Prostate gland (tissue), 2 donors: ENCODE measurements around the gene LDB2. TPM values are rescaled to one million over a fixed set of nuclear protein-coding genes. Genes with fewer than 3 reads are reported as not detected.

Experiments
- DNase-seq: peaks from one replicate; pipeline ENCODE4 v3.0.0-alpha.2; 2019; ENCODE audit warnings: low spot score
- H3K27ac ChIP-seq, 2 donors: fragments of 200-600 bp; sonication (generic); 2 replicates each; pipeline ENCODE4 v1.5.1; 2017 to 2019
- H3K27me3 ChIP-seq: fragments of 200-600 bp; sonication (generic); replicated peaks from 2 replicates; pipeline ENCODE4 v1.5.1; 2019; ENCODE audit not compliant: insufficient read depth
- H3K36me3 ChIP-seq, 2 donors: fragments of 200-600 bp; sonication (generic); 1 replicate in 1 of 2; 2 replicates in 1 of 2; pipeline versions ENCODE4 v1.5.1 to v1.8.1; 2017 to 2019
- H3K4me1 ChIP-seq: fragments of 200-600 bp; sonication (generic); replicated peaks from 2 replicates; pipeline ENCODE4 v1.5.1; 2019
- H3K4me3 ChIP-seq, 2 donors: fragments of 200-600 bp; sonication (generic); 2 replicates each; pipeline ENCODE4 v1.5.1; 2017 to 2019
- H3K9me3 ChIP-seq: fragments of 200-600 bp; sonication (generic); 2 replicates; pipeline ENCODE4 v1.5.1; 2017
- POLR2A ChIP-seq: fragments of 450-650 bp; IDR thresholded peaks from one replicate; pipeline ENCODE4 v1.6.1; 2016; ENCODE audit warnings: antibody characterized with exemption, mild to moderate bottlenecking
- POLR2AphosphoS5 ChIP-seq: sonication (generic); formaldehyde crosslinking; IDR thresholded peaks from one replicate; pipeline ENCODE4 v1.6.1; 2017; ENCODE audit warnings: antibody characterized with exemption
- WGBS: methylation state at CpG from one replicate; pipeline ENCODE4 v1.1.5; 2018; 5-methylcytosine and 5-hydroxymethylcytosine counted together
- intact Hi-C: fragments of 100-400 bp; cut with DNase I; formaldehyde crosslinking; loops from one replicate; pipeline ENCODE4 v1.14.2; 2022
- total RNA-seq, 2 donors: library from RNA; depleted of rRNA; stranded (reverse); fragments of >200 nt; gene quantifications; one replicate each; pipeline ENCODE4 v1.1.0, GENCODE V29; 2016
- TF ChIP-seq, protein P1 (sequence below), 4 experiments: fragments of 200-600 bp in 2 of 4; fragments of 450-650 bp in 2 of 4; sonication (generic) in 2 of 4; IDR thresholded peaks; 1 replicate in 3 of 4; 2 replicates in 1 of 4; pipeline ENCODE4 v1.5.1; 2016 to 2019; ENCODE audit warnings: antibody characterized with exemption in 4 of 4, mild to moderate bottlenecking in 2 of 4, moderate library complexity in 2 of 4

The LDB2 gene
- total RNA-seq, 2 donors from 2014 or later: 6.0 to 37.7 TPM

GRCh38 chr4:16661813-16662212 lies 236.6 kb downstream of the LDB2 start:
- H3K36me3 ChIP-seq: no peaks in the 10 kb centered on the region
- TF ChIP-seq POLR2AphosphoS5 (no peak), POLR2A (no peak)
- TF ChIP-seq, protein P1, sequence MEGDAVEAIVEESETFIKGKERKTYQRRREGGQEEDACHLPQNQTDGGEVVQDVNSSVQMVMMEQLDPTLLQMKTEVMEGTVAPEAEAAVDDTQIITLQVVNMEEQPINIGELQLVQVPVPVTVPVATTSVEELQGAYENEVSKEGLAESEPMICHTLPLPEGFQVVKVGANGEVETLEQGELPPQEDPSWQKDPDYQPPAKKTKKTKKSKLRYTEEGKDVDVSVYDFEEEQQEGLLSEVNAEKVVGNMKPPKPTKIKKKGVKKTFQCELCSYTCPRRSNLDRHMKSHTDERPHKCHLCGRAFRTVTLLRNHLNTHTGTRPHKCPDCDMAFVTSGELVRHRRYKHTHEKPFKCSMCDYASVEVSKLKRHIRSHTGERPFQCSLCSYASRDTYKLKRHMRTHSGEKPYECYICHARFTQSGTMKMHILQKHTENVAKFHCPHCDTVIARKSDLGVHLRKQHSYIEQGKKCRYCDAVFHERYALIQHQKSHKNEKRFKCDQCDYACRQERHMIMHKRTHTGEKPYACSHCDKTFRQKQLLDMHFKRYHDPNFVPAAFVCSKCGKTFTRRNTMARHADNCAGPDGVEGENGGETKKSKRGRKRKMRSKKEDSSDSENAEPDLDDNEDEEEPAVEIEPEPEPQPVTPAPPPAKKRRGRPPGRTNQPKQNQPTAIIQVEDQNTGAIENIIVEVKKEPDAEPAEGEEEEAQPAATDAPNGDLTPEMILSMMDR (IDR thresholded peaks at IDR 0.05): no peak
- WGBS: 77% methylated on average over 2 of the region's 2 CpGs
- H3K27me3 ChIP-seq: no peaks in the 10 kb centered on the region
- H3K4me1 ChIP-seq: no peaks in the 10 kb centered on the region
- DNase-seq: no peak
- no peak overlapping the region for H3K27ac ChIP-seq
- H3K9me3 ChIP-seq: no peaks in the 10 kb centered on the region
- H3K4me3 ChIP-seq: no peak overlapping the region
- intact Hi-C loops: no loop called here

DNA sequence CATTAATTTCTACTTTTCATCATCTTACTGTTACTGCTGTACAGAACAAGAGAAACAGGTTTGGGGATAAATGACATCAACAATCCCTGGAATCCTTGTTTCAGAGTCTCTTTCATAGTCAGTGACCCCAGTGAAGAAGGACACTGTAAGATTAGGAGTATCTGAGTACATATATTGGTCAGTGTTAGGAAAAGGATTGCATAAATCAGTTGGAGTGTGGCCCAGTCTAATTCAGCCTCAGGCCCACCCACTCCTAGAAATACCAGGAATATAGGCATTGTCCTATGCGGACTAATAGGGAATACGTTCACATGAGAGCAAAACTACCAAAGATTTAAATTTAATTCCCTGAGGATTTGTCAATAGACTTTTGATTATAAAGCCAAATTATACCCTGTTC lies 237.8 kb downstream of the LDB2 start:
- H3K4me1 ChIP-seq: no peaks in the 10 kb centered on the region
- no peaks in the 10 kb centered on the region for H3K9me3 ChIP-seq
- no peaks in the 10 kb centered on the region for H3K36me3 ChIP-seq
- no peaks in the 10 kb centered on the region for H3K27me3 ChIP-seq
- H3K27ac ChIP-seq: no peak overlapping the region
- DNase-seq: no peak
- intact Hi-C loops: no loop called here
- TF ChIP-seq POLR2AphosphoS5: no peak
- TF ChIP-seq, protein P1 (IDR thresholded peaks at IDR 0.05): no peak
- TF ChIP-seq POLR2A: no peak
- 95% methylated on average over 2 of the region's 2 CpGs for WGBS
- H3K4me3 ChIP-seq: no peak overlapping the region

- WGBS: 88% methylated on average over 3 of the region's 3 CpGs
- no peak overlapping the region for H3K27ac ChIP-seq
- no peaks in the 10 kb centered on the region for H3K9me3 ChIP-seq
- TF ChIP-seq, protein P1 (IDR thresholded peaks at IDR 0.05): no peak
- no peak for TF ChIP-seq POLR2A
- no peak for TF ChIP-seq POLR2AphosphoS5
- intact Hi-C loops: no loop called here
- H3K36me3 ChIP-seq: no peaks in the 10 kb centered on the region
- H3K4me3 ChIP-seq: no peak overlapping the region
- H3K4me1 ChIP-seq: no peaks in the 10 kb centered on the region
- no peak for DNase-seq
- H3K27me3 ChIP-seq: no peaks in the 10 kb centered on the region
Observed at GRCh38 chr4:16659694-16660093, 238.8 kb downstream of the LDB2 start.

- no peaks in the 10 kb centered on the region for H3K9me3 ChIP-seq
- DNase-seq: no peak
- H3K4me1 ChIP-seq: no peaks in the 10 kb centered on the region
- no peaks in the 10 kb centered on the region for H3K36me3 ChIP-seq
- TF ChIP-seq POLR2AphosphoS5: no peak
- intact Hi-C loops: no loop called here
- H3K27me3 ChIP-seq: no peaks in the 10 kb centered on the region
- no peak overlapping the region for H3K27ac ChIP-seq
- no peak overlapping the region for H3K4me3 ChIP-seq
- WGBS: 55% methylated on average over 6 of the region's 6 CpGs
Observed at GRCh38 chr4:16659079-16659478, 239.4 kb downstream of the LDB2 start.

GRCh38 chr4:16658183-16658582 lies 240.3 kb downstream of the LDB2 start:
- Histone ChIP-seq H3K27ac (no peak overlapping the region), H3K27me3 (no peaks in the 10 kb centered on the region), H3K4me3 (no peak overlapping the region), H3K36me3 (no peaks in the 10 kb centered on the region), H3K4me1 (no peaks in the 10 kb centered on the region), H3K9me3 (no peaks in the 10 kb centered on the region)
- intact Hi-C loops: no loop called here
- TF ChIP-seq POLR2A (no peak), POLR2AphosphoS5 (no peak)
- TF ChIP-seq, protein P1 (IDR thresholded peaks at IDR 0.05): no peak
- WGBS: 74% methylated on average over 2 of the region's 2 CpGs
- no peak for DNase-seq
